Astrocyte (in vitro differentiated cells and primary cell): ENCODE measurements around the gene KCNJ1. TPM values are rescaled to one million over a fixed set of nuclear protein-coding genes. Genes with fewer than 3 reads are reported as not detected.

Source experiments
- DNase-seq: peaks from one replicate; pipeline ENCODE4 v3.0.0-alpha.2; 2010; ENCODE audit warnings: low read depth
- FAIRE-seq: peaks from 2 replicates; lab custom pipeline; 2011; peaks lifted over from hg19 to GRCh38; lab: Jason Lieb, UNC
- H2AFZ ChIP-seq: 2 replicates; pipeline ENCODE4 v1.6.0; 2012; ENCODE audit warnings: low read depth, low read length, inconsistent platforms
- H3K27ac ChIP-seq: 2 replicates; pipeline ENCODE4 v1.5.1; 2011; ENCODE audit warnings: low read depth, low read length, inconsistent platforms
- H3K27me3 ChIP-seq: 2 replicates; pipeline ENCODE4 v1.6.0; 2011; ENCODE audit warnings: low read length, inconsistent platforms; ENCODE audit not compliant: insufficient read depth
- H3K36me3 ChIP-seq: 2 replicates; pipeline ENCODE4 v1.5.1; 2011; ENCODE audit warnings: low read length, inconsistent platforms; ENCODE audit not compliant: insufficient read depth
- H3K4me1 ChIP-seq: 2 replicates; pipeline ENCODE4 v1.5.1; 2011; ENCODE audit warnings: low read length, inconsistent platforms; ENCODE audit not compliant: insufficient read depth
- H3K4me2 ChIP-seq: 2 replicates; pipeline ENCODE4 v1.6.0; 2012; ENCODE audit warnings: low read length, inconsistent platforms
- H3K4me3 ChIP-seq: 2 replicates; pipeline ENCODE4 v1.5.1; 2011; ENCODE audit warnings: low read depth, mild to moderate bottlenecking, low read length, inconsistent platforms; ENCODE audit not compliant: insufficient read depth
- H3K79me2 ChIP-seq: 2 replicates; pipeline ENCODE4 v1.6.0; 2012; ENCODE audit warnings: mild to moderate bottlenecking, low read length, inconsistent platforms; ENCODE audit not compliant: insufficient read depth
- H3K9ac ChIP-seq: 2 replicates; pipeline ENCODE4 v1.6.0; 2012; ENCODE audit warnings: mild to moderate bottlenecking, low read length, inconsistent platforms
- H3K9me3 ChIP-seq: 2 replicates; pipeline ENCODE4 v1.5.1; 2012; ENCODE audit warnings: low read depth, mild to moderate bottlenecking, low read length, inconsistent platforms; ENCODE audit not compliant: insufficient read depth
- H4K20me1 ChIP-seq: 2 replicates; pipeline ENCODE4 v1.6.0; 2012; ENCODE audit warnings: low read length, inconsistent platforms; ENCODE audit not compliant: insufficient read depth
- H3K27ac Mint-ChIP-seq: one replicate; pipeline ENCODE4 v1.8.0; 2021; ENCODE audit warnings: mild to moderate bottlenecking, mixed read lengths; ENCODE audit not compliant: unreplicated experiment
- H3K27me3 Mint-ChIP-seq: one replicate; pipeline ENCODE4 v1.8.0; 2021; ENCODE audit warnings: low read depth, mixed read lengths; ENCODE audit not compliant: unreplicated experiment
- H3K36me3 Mint-ChIP-seq: one replicate; pipeline ENCODE4 v1.8.0; 2021; ENCODE audit warnings: low read depth, mixed read lengths; ENCODE audit not compliant: unreplicated experiment
- H3K4me1 Mint-ChIP-seq: one replicate; pipeline ENCODE4 v1.8.0; 2021; ENCODE audit warnings: low read depth, mixed read lengths; ENCODE audit not compliant: unreplicated experiment
- H3K4me3 Mint-ChIP-seq: one replicate; pipeline ENCODE4 v1.8.0; 2021; ENCODE audit warnings: mild to moderate bottlenecking, moderate library complexity, mixed read lengths; ENCODE audit not compliant: unreplicated experiment
- H3K9me3 Mint-ChIP-seq: one replicate; pipeline ENCODE4 v1.8.0; 2021; ENCODE audit warnings: mild to moderate bottlenecking, mixed read lengths; ENCODE audit not compliant: unreplicated experiment
- EZH2 ChIP-seq: IDR thresholded peaks from 2 replicates; pipeline ENCODE4 v1.6.1; 2012; ENCODE audit warnings: mild to moderate bottlenecking, low read length, inconsistent platforms; ENCODE audit not compliant: insufficient read depth
- total RNA-seq: library from RNA; stranded (reverse); gene quantifications from 2 replicates; pipeline ENCODE4 v1.2.1, GENCODE V29; 2021
- TF ChIP-seq, protein P1 (sequence below): IDR thresholded peaks from 2 replicates; pipeline ENCODE4 v1.5.1; 2011; ENCODE audit warnings: low read depth, mild to moderate bottlenecking, inconsistent platforms, low read length, moderate library complexity; ENCODE audit not compliant: insufficient read depth

The KCNJ1 gene
- total RNA-seq, 1 donor from 2014 or later: not detected

DNA sequence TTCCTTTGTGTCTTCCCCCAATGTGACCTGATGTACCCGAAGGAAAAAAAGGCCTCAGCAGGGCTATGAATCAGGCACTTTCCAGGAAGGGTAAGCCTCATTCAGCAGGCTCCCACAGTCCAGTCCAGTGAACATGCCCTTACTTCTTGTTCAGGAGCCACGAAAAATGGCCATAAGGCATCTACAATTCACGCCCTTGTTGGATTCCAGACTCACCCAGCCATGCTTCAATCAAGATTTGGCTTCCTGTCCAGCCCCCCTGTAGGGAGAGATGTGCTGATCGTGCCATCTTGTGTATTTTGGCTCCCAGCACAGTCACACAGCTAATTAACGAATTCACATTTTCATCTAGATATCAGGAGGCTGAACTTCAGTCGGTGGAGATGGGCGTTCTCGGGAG lies 14.1 kb upstream of the KCNJ1 start:
- no peak for DNase-seq

DNA sequence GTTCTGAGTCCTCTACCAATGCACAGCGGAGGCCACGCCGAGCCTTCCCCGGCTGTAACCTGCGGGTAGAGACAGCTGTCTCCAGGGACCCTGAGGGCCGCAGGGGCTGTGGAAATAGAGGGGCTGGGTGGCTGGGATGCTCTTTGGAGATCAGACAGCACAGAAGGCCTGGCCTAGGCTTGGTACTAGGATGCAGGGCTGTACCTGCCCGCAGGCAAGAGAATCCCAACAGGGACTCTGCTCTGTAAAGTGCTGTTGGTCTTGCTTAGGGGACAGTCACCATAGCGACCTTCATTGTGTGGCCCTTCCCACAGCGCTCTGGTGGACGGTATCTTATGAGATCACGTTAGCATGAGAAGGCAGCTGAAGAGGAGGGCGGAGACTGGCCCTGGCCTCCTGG lies 12.7 kb upstream of the KCNJ1 start:
- Histone ChIP-seq H4K20me1 (no peaks in the 10 kb centered on the region), H3K4me3 (no peak overlapping the region), H3K79me2 (no peaks in the 10 kb centered on the region), H3K27ac (no peak overlapping the region), H3K9me3 (no peaks in the 10 kb centered on the region), H3K4me1 (no peaks in the 10 kb centered on the region), H3K4me2 (no peak overlapping the region), H3K27me3 (peaks cover 36% of the 10 kb centered on the region), H3K36me3 (no peaks in the 10 kb centered on the region), H2AFZ (no peak overlapping the region), H3K9ac (no peak overlapping the region)
- no peaks in the 10 kb centered on the region for H3K9me3 Mint-ChIP-seq
- H3K4me1 Mint-ChIP-seq: peaks cover under 1% of the 10 kb centered on the region
- TF ChIP-seq, protein P1, sequence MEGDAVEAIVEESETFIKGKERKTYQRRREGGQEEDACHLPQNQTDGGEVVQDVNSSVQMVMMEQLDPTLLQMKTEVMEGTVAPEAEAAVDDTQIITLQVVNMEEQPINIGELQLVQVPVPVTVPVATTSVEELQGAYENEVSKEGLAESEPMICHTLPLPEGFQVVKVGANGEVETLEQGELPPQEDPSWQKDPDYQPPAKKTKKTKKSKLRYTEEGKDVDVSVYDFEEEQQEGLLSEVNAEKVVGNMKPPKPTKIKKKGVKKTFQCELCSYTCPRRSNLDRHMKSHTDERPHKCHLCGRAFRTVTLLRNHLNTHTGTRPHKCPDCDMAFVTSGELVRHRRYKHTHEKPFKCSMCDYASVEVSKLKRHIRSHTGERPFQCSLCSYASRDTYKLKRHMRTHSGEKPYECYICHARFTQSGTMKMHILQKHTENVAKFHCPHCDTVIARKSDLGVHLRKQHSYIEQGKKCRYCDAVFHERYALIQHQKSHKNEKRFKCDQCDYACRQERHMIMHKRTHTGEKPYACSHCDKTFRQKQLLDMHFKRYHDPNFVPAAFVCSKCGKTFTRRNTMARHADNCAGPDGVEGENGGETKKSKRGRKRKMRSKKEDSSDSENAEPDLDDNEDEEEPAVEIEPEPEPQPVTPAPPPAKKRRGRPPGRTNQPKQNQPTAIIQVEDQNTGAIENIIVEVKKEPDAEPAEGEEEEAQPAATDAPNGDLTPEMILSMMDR: no peak
- TF ChIP-seq EZH2: no peak
- H3K4me3 Mint-ChIP-seq: no peak overlapping the region
- DNase-seq (no peak), FAIRE-seq (no peak)
- H3K27me3 Mint-ChIP-seq: peaks cover 31% of the 10 kb centered on the region
- H3K27ac Mint-ChIP-seq: no peak overlapping the region
- no peaks in the 10 kb centered on the region for H3K36me3 Mint-ChIP-seq

More for the DNA sequence above, 14.1 kb upstream of the KCNJ1 start:
- peaks cover 38% of the 10 kb centered on the region for H3K27me3 Mint-ChIP-seq
- no peak overlapping the region for H3K4me3 ChIP-seq
- H3K4me1 ChIP-seq: no peaks in the 10 kb centered on the region
- H3K79me2 ChIP-seq: no peaks in the 10 kb centered on the region
- FAIRE-seq: no peak
- no peaks in the 10 kb centered on the region for H3K4me1 Mint-ChIP-seq
- H4K20me1 ChIP-seq: no peaks in the 10 kb centered on the region
- H3K36me3 Mint-ChIP-seq: no peaks in the 10 kb centered on the region
- no peak overlapping the region for H2AFZ ChIP-seq
- no peak overlapping the region for H3K27ac ChIP-seq
- H3K27me3 ChIP-seq: peaks cover 44% of the 10 kb centered on the region
- H3K4me2 ChIP-seq: no peak overlapping the region
- no peak overlapping the region for H3K9ac ChIP-seq
- no peaks in the 10 kb centered on the region for H3K9me3 ChIP-seq
- TF ChIP-seq, protein P1: no peak
- TF ChIP-seq EZH2: no peak
- H3K4me3 Mint-ChIP-seq: no peak overlapping the region
- no peaks in the 10 kb centered on the region for H3K36me3 ChIP-seq
- H3K9me3 Mint-ChIP-seq: no peaks in the 10 kb centered on the region
- H3K27ac Mint-ChIP-seq: no peak overlapping the region

DNA sequence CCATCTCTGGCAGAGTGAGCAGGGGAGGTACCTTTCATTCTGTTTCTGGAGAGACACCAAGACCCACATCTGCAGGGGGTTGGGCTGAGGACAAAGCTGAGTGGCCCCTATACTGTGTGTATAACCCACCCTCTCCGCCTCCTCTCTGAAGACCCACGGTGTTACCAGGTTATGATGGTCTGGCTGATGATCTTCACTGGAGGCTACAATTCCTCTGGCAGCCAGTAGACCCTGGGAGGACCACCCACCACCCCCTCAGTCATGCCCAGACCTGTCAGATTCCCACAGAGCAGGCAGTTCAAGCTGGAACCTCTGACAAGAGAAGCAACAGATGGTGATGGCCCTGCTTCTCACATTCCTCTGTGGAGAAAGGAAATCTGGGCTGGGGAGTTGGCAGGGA lies 11.4 kb upstream of the KCNJ1 start:
- TF ChIP-seq EZH2: no peak
- TF ChIP-seq, protein P1: no peak
- Histone ChIP-seq H3K4me2 (no peak overlapping the region), H3K79me2 (no peaks in the 10 kb centered on the region), H3K36me3 (no peaks in the 10 kb centered on the region), H3K27me3 (peaks cover 30% of the 10 kb centered on the region), H2AFZ (no peak overlapping the region), H4K20me1 (no peaks in the 10 kb centered on the region), H3K9ac (no peak overlapping the region), H3K4me1 (peaks cover 5% of the 10 kb centered on the region), H3K9me3 (no peaks in the 10 kb centered on the region), H3K4me3 (no peak overlapping the region), H3K27ac (no peak overlapping the region)
- Mint-ChIP-seq H3K27ac (no peak overlapping the region), H3K36me3 (no peaks in the 10 kb centered on the region), H3K9me3 (no peaks in the 10 kb centered on the region), H3K4me1 (peaks cover 8% of the 10 kb centered on the region), H3K4me3 (no peak overlapping the region), H3K27me3 (peaks cover 29% of the 10 kb centered on the region)
- DNase-seq (no peak), FAIRE-seq (no peak)
